HT1080 (cell line): ENCODE data around the gene RERE. TPM values are rescaled to one million over a fixed set of nuclear protein-coding genes. Genes with fewer than 3 reads are reported as not detected.
"Not testable (repeated sequence)": the region's sequence is repeated elsewhere in the genome, so short reads cannot be mapped to it uniquely, and the experiment has no call there.

Source experiments
- DNase-seq: peaks from one replicate; pipeline ENCODE4 v3.0.0-alpha.2; 2015; ENCODE audit warnings: low read depth
- total RNA-seq: library from RNA; depleted of rRNA; stranded (reverse); fragments of >200 nt; shearing (Covaris generic); gene quantifications from 2 replicates; pipeline ENCODE4 v1.2.3, GENCODE V29; 2014

RERE gene
- total RNA-seq, 1 experiment from 2014 or later, result 12.4 TPM

GRCh38 chr1:8460132-8460544, 357.3 kb downstream of the RERE start:
- no peak for DNase-seq

GRCh38 chr1:8458607-8459006, 358.8 kb downstream of the RERE start:
- no peak for DNase-seq

GRCh38 chr1:8457760-8458381, 359.6 kb downstream of the RERE start:
- DNase-seq, result no peak

- DNase-seq, result no peak
These were observed 360.4 kb downstream of the RERE start for GRCh38 chr1:8456991-8457390.

GRCh38 chr1:8456308-8456912, 361.0 kb downstream of the RERE start:
- DNase-seq, result peak; percentile 43

GRCh38 chr1:8455700-8456307, 361.6 kb downstream of the RERE start:
- DNase-seq, result no peak

- DNase-seq, result no peak
These were observed 367.1 kb downstream of the RERE start for GRCh38 chr1:8450312-8450711.

- DNase-seq, result no peak
These were observed 368.4 kb downstream of the RERE start for GRCh38 chr1:8448911-8449661.

- DNase-seq, result not testable (repeated sequence)
These were observed 368.9 kb downstream of the RERE start for GRCh38 chr1:8448505-8448904.

- DNase-seq, result no peak
These were observed 369.8 kb downstream of the RERE start for GRCh38 chr1:8447616-8448150.

GRCh38 chr1:8446119-8446518, 371.3 kb downstream of the RERE start:
- not testable (repeated sequence) for DNase-seq

GRCh38 chr1:8443558-8444194, 373.8 kb downstream of the RERE start:
- DNase-seq, result peak; percentile 48

GRCh38 chr1:8441426-8441825, 376.0 kb downstream of the RERE start:
- DNase-seq, result no peak

GRCh38 chr1:8439015-8439702, 378.3 kb downstream of the RERE start:
- peak; percentile 66 for DNase-seq

- DNase-seq, result no peak
These were observed 379.0 kb downstream of the RERE start for GRCh38 chr1:8438489-8438888.

- no peak for DNase-seq
These were observed 380.1 kb downstream of the RERE start for GRCh38 chr1:8437347-8437746.

GRCh38 chr1:8435569-8436071, 381.8 kb downstream of the RERE start:
- DNase-seq, result peak; percentile 12

GRCh38 chr1:8434101-8434500, 383.3 kb downstream of the RERE start:
- no peak for DNase-seq

GRCh38 chr1:8431784-8432183, 385.7 kb downstream of the RERE start:
- no peak for DNase-seq

GRCh38 chr1:8431019-8431418, 386.4 kb downstream of the RERE start:
- DNase-seq, result no peak

- no peak for DNase-seq
These were observed 387.0 kb downstream of the RERE start for GRCh38 chr1:8430476-8430875.
